H1 (cell line): ENCODE data around the gene IL17D. TPM values are rescaled to one million over a fixed set of nuclear protein-coding genes. Genes with fewer than 3 reads are reported as not detected.
A peak's percentile ranks its signal among the peaks of the same experiment; 100 is the strongest.

ENCODE experiments used
- CTCF ChIA-PET: fragments of 300-600 bp; sonication (Branson Sonifier 250); formaldehyde crosslinking; loops from one replicate; lab custom pipeline; 2021; ENCODE audit not compliant: partially characterized antibody; lab: Charles Lee
- POLR2A ChIA-PET: fragments of 300-600 bp; sonication (Branson Sonifier 250); formaldehyde crosslinking; loops from one replicate; lab custom pipeline; 2021; ENCODE audit warnings: inconsistent platforms; ENCODE audit not compliant: partially characterized antibody; lab: Charles Lee
- DNase-seq, 2 experiments: peaks; one replicate each; pipeline versions ENCODE4 v3.0.0 to v3.0.0-alpha.2; 2010 to 2022; ENCODE audit warnings: low spot score in 2 of 2, low read depth in 1 of 2, mixed read lengths in 1 of 2
- FAIRE-seq: peaks from 2 replicates; lab custom pipeline; 2011; peaks lifted over from hg19 to GRCh38; lab: Jason Lieb, UNC
- H2AFZ ChIP-seq: 2 replicates; pipeline ENCODE4 v1.8.1; 2012; ENCODE audit warnings: low read length, inconsistent platforms
- H2AK5ac ChIP-seq: 2 replicates; pipeline ENCODE4 v1.6.1; 2013; ENCODE audit warnings: low read depth, low read length
- H2BK120ac ChIP-seq: replicated peaks from 2 replicates; pipeline ENCODE3; 2013; ENCODE audit warnings: low read depth, low read length, inconsistent platforms
- H2BK12ac ChIP-seq: 2 replicates; pipeline ENCODE4 v1.6.1; 2013; ENCODE audit warnings: low read depth, low read length
- H2BK15ac ChIP-seq: 2 replicates; pipeline ENCODE4 v1.6.1; 2013; ENCODE audit warnings: low read length
- H2BK20ac ChIP-seq: 2 replicates; pipeline ENCODE4 v1.6.1; 2013; ENCODE audit warnings: low read length
- H2BK5ac ChIP-seq: 2 replicates; pipeline ENCODE4 v1.6.1; 2013; ENCODE audit warnings: low read depth, low read length
- H3K14ac ChIP-seq: 2 replicates; pipeline ENCODE4 v1.6.1; 2013; ENCODE audit warnings: inconsistent platforms; ENCODE audit not compliant: insufficient read length
- H3K18ac ChIP-seq: 2 replicates; pipeline ENCODE4 v1.6.1; 2013; ENCODE audit warnings: low read length; ENCODE audit errors: extremely low read depth
- H3K23ac ChIP-seq: 2 replicates; pipeline ENCODE4 v1.6.1; 2013; ENCODE audit warnings: inconsistent platforms; ENCODE audit not compliant: insufficient read length
- H3K23me2 ChIP-seq: 2 replicates; pipeline ENCODE4 v1.6.1; 2013; ENCODE audit warnings: low read depth, low read length
- H3K27ac ChIP-seq: 2 replicates; pipeline ENCODE4 v1.6.1; 2011; ENCODE audit warnings: low read depth, low read length, inconsistent platforms
- H3K27me3 ChIP-seq, 4 experiments: replicated peaks in 1 of 4; 1 replicate in 1 of 4; 2 replicates in 3 of 4; pipeline versions ENCODE4 v1.6.1 to v1.8.1; 2011 to 2013; ENCODE audit warnings: low read length in 3 of 4, mild to moderate bottlenecking in 3 of 4, inconsistent platforms in 2 of 4, mixed read lengths in 2 of 4, moderate library complexity in 1 of 4; ENCODE audit not compliant: control insufficient read depth in 3 of 4, insufficient read depth in 3 of 4; ENCODE audit errors: extremely low read depth in 1 of 4
- H3K36me3 ChIP-seq, 4 experiments: 2 replicates each; pipeline versions ENCODE4 v1.6.1 to v1.8.1; 2011 to 2013; ENCODE audit warnings: mild to moderate bottlenecking in 4 of 4, low read length in 3 of 4, moderate library complexity in 2 of 4, control low read depth in 1 of 4, inconsistent platforms in 1 of 4; ENCODE audit not compliant: insufficient read depth in 4 of 4, control insufficient read depth in 2 of 4
- H3K4ac ChIP-seq: replicated peaks from 2 replicates; pipeline ENCODE3; 2013; ENCODE audit warnings: low read length, low read depth, mixed read lengths, inconsistent platforms; ENCODE audit not compliant: insufficient read length
- H3K4me1 ChIP-seq, 4 experiments: replicated peaks in 1 of 4; 1 replicate in 1 of 4; 2 replicates in 3 of 4; pipeline versions ENCODE4 v1.6.1 to v1.8.1; 2011 to 2013; ENCODE audit warnings: low read length in 3 of 4, inconsistent platforms in 2 of 4, mixed read lengths in 1 of 4; ENCODE audit not compliant: insufficient read depth in 4 of 4, control insufficient read depth in 3 of 4
- H3K4me2 ChIP-seq, 2 experiments: 2 replicates each; pipeline versions ENCODE4 v1.6.1 to v1.8.1; 2011 to 2013; ENCODE audit warnings: low read depth in 2 of 2, low read length in 2 of 2, control low read depth in 1 of 2, inconsistent platforms in 1 of 2, mild to moderate bottlenecking in 1 of 2; ENCODE audit not compliant: insufficient read depth in 1 of 2
- H3K4me3 ChIP-seq, 4 experiments: fragments of 200-600, 300-600 bp in 1 of 4; sonication (generic), shearing (Covaris generic), sonication (Bioruptor Twin) in 1 of 4; 2 replicates each; pipeline versions ENCODE4 v1.5.1 to v1.8.1; 2011 to 2016; ENCODE audit warnings: low read length in 4 of 4, low read depth in 3 of 4, control low read depth in 2 of 4, inconsistent platforms in 2 of 4, mild to moderate bottlenecking in 2 of 4, mixed read lengths in 1 of 4, moderate library complexity in 1 of 4; ENCODE audit not compliant: insufficient read depth in 2 of 4; ENCODE audit errors: extremely low read depth in 1 of 4
- H3K56ac ChIP-seq: replicated peaks from 2 replicates; pipeline ENCODE3; 2013; ENCODE audit warnings: low read depth, mild to moderate bottlenecking, mixed read lengths, low read length, inconsistent platforms; ENCODE audit not compliant: insufficient read length
- H3K79me1 ChIP-seq: 2 replicates; pipeline ENCODE4 v1.6.1; 2013; ENCODE audit warnings: low read depth, low read length, control low read depth
- H3K79me2 ChIP-seq, 2 experiments: 2 replicates each; pipeline versions ENCODE4 v1.6.1 to v1.8.1; 2012 to 2013; ENCODE audit warnings: low read length in 2 of 2, mild to moderate bottlenecking in 2 of 2, inconsistent platforms in 1 of 2; ENCODE audit not compliant: insufficient read depth in 2 of 2, control insufficient read depth in 1 of 2
- H3K9ac ChIP-seq, 4 experiments: replicated peaks in 1 of 4; 1 replicate in 1 of 4; 2 replicates in 3 of 4; pipeline versions ENCODE4 v1.6.1 to v1.8.1; 2011 to 2013; ENCODE audit warnings: low read depth in 3 of 4, low read length in 3 of 4, control low read depth in 2 of 4, mild to moderate bottlenecking in 2 of 4, moderate library complexity in 2 of 4, inconsistent platforms in 1 of 4; ENCODE audit errors: extremely low read depth in 1 of 4
- H3K9me3 ChIP-seq, 2 experiments: 2 replicates each; pipeline versions ENCODE4 v1.6.1 to v1.8.1; 2012 to 2013; ENCODE audit warnings: mild to moderate bottlenecking in 2 of 2, moderate library complexity in 2 of 2, control low read depth in 1 of 2, inconsistent platforms in 1 of 2, low read depth in 1 of 2, low read length in 1 of 2, mixed read lengths in 1 of 2; ENCODE audit not compliant: insufficient read depth in 2 of 2
- H4K20me1 ChIP-seq, 2 experiments: replicated peaks in 1 of 2; 2 replicates each; pipeline versions ENCODE3 to v1.8.1; 2011 to 2013; ENCODE audit warnings: inconsistent platforms in 2 of 2, low read length in 2 of 2, mild to moderate bottlenecking in 1 of 2; ENCODE audit not compliant: insufficient read depth in 2 of 2, control insufficient read depth in 1 of 2
- H4K5ac ChIP-seq: 2 replicates; pipeline ENCODE4 v1.6.1; 2013; ENCODE audit warnings: low read length, low read depth, mixed read lengths, inconsistent platforms; ENCODE audit not compliant: insufficient read length
- H4K8ac ChIP-seq: 2 replicates; pipeline ENCODE4 v1.8.0; 2013; ENCODE audit warnings: mild to moderate bottlenecking, moderate library complexity, low read length, inconsistent platforms; ENCODE audit not compliant: insufficient read depth; ENCODE audit errors: extremely low read depth
- H4K91ac ChIP-seq: replicated peaks from 2 replicates; pipeline ENCODE3; 2013; ENCODE audit warnings: low read length, mixed read lengths, inconsistent platforms; ENCODE audit not compliant: insufficient read length
- E2F6 ChIP-seq: IDR thresholded peaks from 2 replicates; pipeline ENCODE4 v1.6.1; 2012; ENCODE audit warnings: inconsistent platforms
- WGBS, 2 experiments: shearing (Covaris generic) in 1 of 2; methylation state at CpG; one replicate each; pipeline versions ENCODE4 v1.1.6 to v1.1.7; 2013 to 2015; ENCODE audit warnings: low lambda C conversion rate in 2 of 2, mixed read lengths in 2 of 2, inconsistent platforms in 1 of 2, low coverage in 1 of 2, missing lambda C conversion rate in 1 of 2; ENCODE audit not compliant: insufficient replicate concordance in 2 of 2, insufficient coverage in 1 of 2, insufficient read length in 1 of 2; ENCODE audit errors: extremely low coverage in 1 of 2, missing lambda C conversion rate in 1 of 2; 5-methylcytosine and 5-hydroxymethylcytosine counted together
- polyA plus RNA-seq, 7 experiments: library from polyadenylated mRNA; depleted of rRNA in 3 of 7; stranded (reverse) in 5 of 7; unstranded in 2 of 7; fragments of >200 nt in 5 of 7; fragments of 200-250 nt in 2 of 7; gene quantifications; 1 replicate in 5 of 7; 2 replicates in 1 of 7; 4 replicates in 1 of 7; pipeline versions ENCODE4 v1.2.1 to v1.2.3, GENCODE V29; 2011 to 2013; ENCODE audit warnings: missing spikeins in 2 of 7, mixed read lengths in 2 of 7
- total RNA-seq: library from RNA; stranded (reverse); fragmentation: NEBNext Ultra II Directional; extraction: Animal tissue kit (Norgen Biotek cat#: 25700); gene quantifications from 2 replicates; pipeline ENCODE4 v1.2.1, GENCODE V29; 2021

The IL17D gene
- total and polyA plus RNA-seq, 2 of the 8 experiments (the other 6 are each of a cell fraction or from before 2014, with no cell fraction given) = 0.56 to 0.59 TPM

- H3K4me1 ChIP-seq = peaks cover 0 to 9% (median 5%) of the 10 kb centered on the region in 4 experiments; a peak in 5 of 7 replicates
- FAIRE-seq (no peak), DNase-seq (no peak)
- ChIA-PET POLR2A (interaction anchor here (1.2 kb wide), 1 partner anchor 25 kb away, joined by 3 read pairs; no protein-coding TSS in a partner anchor), CTCF (interaction anchor here (1.0 to 1.6 kb wide), 5 partner anchors 11 to 191 kb away, joined by 3 to 4 read pairs (median 3); no protein-coding TSS in a partner anchor)
- no peak overlapping the region for H2BK120ac ChIP-seq
- H3K4me2 ChIP-seq = no peak overlapping the region
- H2AK5ac ChIP-seq = no peak overlapping the region
- TF ChIP-seq E2F6 = no peak
- no peak overlapping the region for H2BK5ac ChIP-seq
- no peak overlapping the region for H3K56ac ChIP-seq
- H2BK12ac ChIP-seq = no peak overlapping the region
- H4K91ac ChIP-seq = no peak overlapping the region
- peak overlapping the region; percentile 32; the same call in 1 of the 2 replicates for H3K18ac ChIP-seq
- H2BK15ac ChIP-seq = no peak overlapping the region
- no peak overlapping the region for H2AFZ ChIP-seq
- H3K9me3 ChIP-seq = no peaks in the 10 kb centered on the region
- no peak overlapping the region for H3K9ac ChIP-seq
- H3K4ac ChIP-seq = no peak overlapping the region
- H2BK20ac ChIP-seq = no peak overlapping the region
- no peaks in the 10 kb centered on the region for H3K79me2 ChIP-seq
- no peak overlapping the region for H3K14ac ChIP-seq
- H3K79me1 ChIP-seq = no peaks in the 10 kb centered on the region
- no peaks in the 10 kb centered on the region for H4K20me1 ChIP-seq
- H3K23ac ChIP-seq = no peak overlapping the region
- WGBS, 2 experiments = 92% methylated on average over 4 of the region's 4 CpGs; no CpG with 5 or more reads in 1 of the 2 experiments
- no peaks in the 10 kb centered on the region for H3K23me2 ChIP-seq
- no peak overlapping the region for H3K27ac ChIP-seq
- no peaks in the 10 kb centered on the region for H3K27me3 ChIP-seq
- H3K36me3 ChIP-seq = no peaks in the 10 kb centered on the region
- H3K4me3 ChIP-seq = no peak overlapping the region
- H4K8ac ChIP-seq = no peak overlapping the region
- H4K5ac ChIP-seq = no peak overlapping the region
Measured at GRCh38 chr13:20684041-20684440, 19.5 kb upstream of the IL17D start.
